IPS-15b (cell line): ENCODE data around the gene MTFP1.

ENCODE experiments used
- H3K27me3 ChIP-seq: one replicate; pipeline ENCODE4 v1.6.1; 2013; ENCODE audit warnings: low read length; ENCODE audit not compliant: control insufficient read depth, insufficient read depth
- H3K36me3 ChIP-seq: one replicate; pipeline ENCODE4 v1.6.1; 2013; ENCODE audit warnings: low read length; ENCODE audit not compliant: control insufficient read depth, insufficient read depth
- H3K4me1 ChIP-seq: one replicate; pipeline ENCODE4 v1.6.1; 2013; ENCODE audit warnings: mild to moderate bottlenecking, low read length; ENCODE audit not compliant: control insufficient read depth, insufficient read depth
- H3K4me3 ChIP-seq: one replicate; pipeline ENCODE4 v1.5.1; 2013; ENCODE audit warnings: low read depth, low read length
- H3K9ac ChIP-seq: one replicate; pipeline ENCODE4 v1.6.1; 2013; ENCODE audit warnings: low read depth, mild to moderate bottlenecking, low read length
- H3K9me3 ChIP-seq: one replicate; pipeline ENCODE4 v1.6.1; 2013; ENCODE audit warnings: mild to moderate bottlenecking, low read length; ENCODE audit not compliant: control insufficient read depth, insufficient read depth

The MTFP1 gene

GRCh38 chr22:30432520-30432919 is 7.0 kb downstream of the MTFP1 start:
- H3K9me3 ChIP-seq: no peaks in the 10 kb centered on the region
- H3K36me3 ChIP-seq: peaks cover 6% of the 10 kb centered on the region
- no peak overlapping the region for H3K4me3 ChIP-seq
- H3K27me3 ChIP-seq: no peaks in the 10 kb centered on the region
- H3K4me1 ChIP-seq: no peaks in the 10 kb centered on the region
- H3K9ac ChIP-seq: no peak overlapping the region

- Histone ChIP-seq H3K4me1 (no peaks in the 10 kb centered on the region), H3K27me3 (no peaks in the 10 kb centered on the region), H3K9me3 (no peaks in the 10 kb centered on the region), H3K9ac (no peak overlapping the region), H3K4me3 (no peak overlapping the region), H3K36me3 (peaks cover 3% of the 10 kb centered on the region)
Observed at GRCh38 chr22:30433227-30433626, 7.7 kb downstream of the MTFP1 start.

GRCh38 chr22:30433773-30434172 is 8.2 kb downstream of the MTFP1 start:
- H3K9me3 ChIP-seq: no peaks in the 10 kb centered on the region
- no peaks in the 10 kb centered on the region for H3K36me3 ChIP-seq
- no peak overlapping the region for H3K4me3 ChIP-seq
- H3K9ac ChIP-seq: no peak overlapping the region
- H3K27me3 ChIP-seq: no peaks in the 10 kb centered on the region
- H3K4me1 ChIP-seq: no peaks in the 10 kb centered on the region

GRCh38 chr22:30434843-30435242 is 9.3 kb downstream of the MTFP1 start:
- H3K4me3 ChIP-seq: no peak overlapping the region
- H3K4me1 ChIP-seq: no peaks in the 10 kb centered on the region
- no peak overlapping the region for H3K9ac ChIP-seq
- no peaks in the 10 kb centered on the region for H3K36me3 ChIP-seq
- no peaks in the 10 kb centered on the region for H3K27me3 ChIP-seq
- H3K9me3 ChIP-seq: no peaks in the 10 kb centered on the region

- H3K27me3 ChIP-seq: no peaks in the 10 kb centered on the region
- H3K4me3 ChIP-seq: no peak overlapping the region
Observed at GRCh38 chr22:30435674-30436126, 10.1 kb downstream of the MTFP1 start.

GRCh38 chr22:30436196-30436595 is 10.6 kb downstream of the MTFP1 start:
- Histone ChIP-seq H3K9me3 (no peaks in the 10 kb centered on the region), H3K4me3 (no peak overlapping the region), H3K4me1 (no peaks in the 10 kb centered on the region), H3K27me3 (no peaks in the 10 kb centered on the region), H3K9ac (no peak overlapping the region), H3K36me3 (no peaks in the 10 kb centered on the region)

More at GRCh38 chr22:30435674-30436126, 10.1 kb downstream of the MTFP1 start:
- Histone ChIP-seq H3K36me3 (no peaks in the 10 kb centered on the region), H3K4me1 (no peaks in the 10 kb centered on the region), H3K9ac (no peak overlapping the region), H3K9me3 (no peaks in the 10 kb centered on the region)

GRCh38 chr22:30438559-30438958 is 13.0 kb downstream of the MTFP1 start:
- no peaks in the 10 kb centered on the region for H3K9me3 ChIP-seq
- H3K4me1 ChIP-seq: no peaks in the 10 kb centered on the region
- H3K4me3 ChIP-seq: no peak overlapping the region
- no peaks in the 10 kb centered on the region for H3K36me3 ChIP-seq
- H3K27me3 ChIP-seq: no peaks in the 10 kb centered on the region
- no peak overlapping the region for H3K9ac ChIP-seq

- no peak overlapping the region for H3K4me3 ChIP-seq
- H3K27me3 ChIP-seq: no peaks in the 10 kb centered on the region
- no peaks in the 10 kb centered on the region for H3K9me3 ChIP-seq
- no peaks in the 10 kb centered on the region for H3K4me1 ChIP-seq
- H3K36me3 ChIP-seq: no peaks in the 10 kb centered on the region
- no peak overlapping the region for H3K9ac ChIP-seq
Observed at GRCh38 chr22:30439226-30439625, 13.7 kb downstream of the MTFP1 start.

- Histone ChIP-seq H3K4me3 (no peak overlapping the region), H3K9me3 (no peaks in the 10 kb centered on the region), H3K9ac (no peak overlapping the region), H3K36me3 (no peaks in the 10 kb centered on the region), H3K4me1 (peaks cover 2% of the 10 kb centered on the region), H3K27me3 (no peaks in the 10 kb centered on the region)
Observed at GRCh38 chr22:30439836-30440235, 14.3 kb downstream of the MTFP1 start.

GRCh38 chr22:30441088-30441487 is 15.5 kb downstream of the MTFP1 start:
- Histone ChIP-seq H3K4me1 (peaks cover 4% of the 10 kb centered on the region), H3K9me3 (no peaks in the 10 kb centered on the region), H3K27me3 (no peaks in the 10 kb centered on the region), H3K36me3 (no peaks in the 10 kb centered on the region), H3K4me3 (no peak overlapping the region), H3K9ac (no peak overlapping the region)

GRCh38 chr22:30444632-30445437 is 19.3 kb downstream of the MTFP1 start:
- Histone ChIP-seq H3K9ac (no peak overlapping the region), H3K27me3 (no peaks in the 10 kb centered on the region), H3K9me3 (no peaks in the 10 kb centered on the region), H3K36me3 (no peaks in the 10 kb centered on the region), H3K4me3 (peak overlapping the region; percentile 28), H3K4me1 (peaks cover 4% of the 10 kb centered on the region)

- Histone ChIP-seq H3K4me1 (peaks cover 4% of the 10 kb centered on the region), H3K36me3 (no peaks in the 10 kb centered on the region), H3K4me3 (no peak overlapping the region), H3K9me3 (no peaks in the 10 kb centered on the region), H3K9ac (no peak overlapping the region), H3K27me3 (no peaks in the 10 kb centered on the region)
Observed at GRCh38 chr22:30445438-30446145, 20.0 kb downstream of the MTFP1 start.
